ENCODE data around the gene CHML.

Gene CHML

DNA sequence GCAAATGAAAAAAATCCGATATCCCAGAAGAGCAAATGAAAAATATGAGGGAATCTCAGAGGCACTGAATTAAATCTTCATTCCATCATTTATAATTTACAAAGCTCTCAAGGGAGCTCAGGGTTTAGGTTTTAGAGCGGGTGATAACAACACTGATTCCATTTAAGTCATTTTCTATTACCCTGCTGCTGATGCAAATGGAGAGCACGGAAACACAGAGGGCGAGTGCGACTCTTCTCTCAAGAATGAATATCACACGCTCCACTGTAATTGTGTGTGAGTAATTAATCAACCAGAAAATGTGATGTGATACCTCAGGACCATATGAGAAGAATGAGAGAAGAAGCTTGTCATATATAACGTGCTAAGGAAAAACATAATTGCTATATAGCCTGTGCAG is 22.7 kb downstream of the CHML start:
- DNase-seq (ENCODE audit: low read depth, low spot score), result no peak

DNA sequence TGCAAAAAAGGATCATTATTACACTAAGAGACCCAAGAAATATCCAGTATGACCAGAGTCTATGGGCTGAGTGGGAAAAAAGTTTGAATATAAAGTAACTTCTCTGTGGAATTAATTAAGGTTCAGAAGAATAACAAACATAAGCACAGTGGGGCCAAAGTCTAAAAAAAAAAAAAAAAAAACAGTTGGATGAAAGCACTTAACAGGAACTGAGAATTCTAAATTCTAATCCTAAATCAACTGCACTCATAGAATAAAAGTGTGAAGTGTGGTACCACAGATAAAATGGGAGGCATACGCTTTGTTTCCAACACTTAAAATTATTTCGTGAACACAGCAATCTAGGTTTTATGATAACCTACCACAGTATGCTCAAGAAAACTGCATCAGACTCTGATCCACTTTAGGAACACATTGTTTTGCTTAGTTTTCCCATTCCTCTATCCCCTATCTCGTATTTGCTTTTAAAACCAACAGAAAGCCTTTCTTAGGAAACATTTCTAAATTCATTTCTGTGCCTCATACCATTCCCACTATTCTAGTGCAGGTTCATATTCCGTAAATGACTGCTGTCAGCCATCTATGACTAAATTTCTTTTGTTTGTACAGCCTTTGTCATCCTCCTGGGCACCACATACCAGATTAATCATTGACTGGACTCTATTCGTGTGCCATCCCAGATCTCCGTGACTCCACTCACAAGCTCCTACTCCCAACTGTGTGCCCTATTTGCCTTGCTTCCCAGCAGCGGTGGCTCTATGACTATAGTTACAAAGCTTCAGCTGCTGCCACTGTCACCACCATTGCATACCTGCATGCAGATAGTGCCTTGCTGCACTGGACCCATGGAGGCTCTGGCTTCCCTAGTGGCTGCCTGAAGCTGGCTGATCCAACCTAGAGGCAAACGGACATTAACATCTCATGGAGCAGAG is 24.9 kb downstream of the CHML start:
- no peak for DNase-seq (ENCODE audit: low read depth, low spot score)

DNA sequence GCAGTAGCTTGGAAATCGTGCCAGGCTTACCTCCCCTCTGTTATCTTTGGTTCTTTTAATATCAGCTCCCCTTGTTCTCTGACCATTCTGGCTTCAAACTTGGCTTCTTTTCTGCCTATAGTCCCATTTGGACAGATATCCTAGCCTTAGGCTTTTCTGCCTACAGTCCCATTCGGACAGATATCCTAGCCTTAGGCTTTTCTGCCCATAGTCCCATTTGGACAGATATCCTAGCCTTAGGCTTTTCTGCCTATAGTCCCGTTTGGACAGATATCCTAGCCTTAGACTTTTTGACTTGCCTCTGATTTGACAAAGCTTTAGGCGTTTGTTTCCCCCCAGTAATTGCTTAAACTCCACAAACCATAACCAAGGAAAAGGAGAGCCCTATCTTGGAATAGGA is 25.6 kb downstream of the CHML start:
- no peak for DNase-seq (ENCODE audit: low read depth, low spot score)

DNA sequence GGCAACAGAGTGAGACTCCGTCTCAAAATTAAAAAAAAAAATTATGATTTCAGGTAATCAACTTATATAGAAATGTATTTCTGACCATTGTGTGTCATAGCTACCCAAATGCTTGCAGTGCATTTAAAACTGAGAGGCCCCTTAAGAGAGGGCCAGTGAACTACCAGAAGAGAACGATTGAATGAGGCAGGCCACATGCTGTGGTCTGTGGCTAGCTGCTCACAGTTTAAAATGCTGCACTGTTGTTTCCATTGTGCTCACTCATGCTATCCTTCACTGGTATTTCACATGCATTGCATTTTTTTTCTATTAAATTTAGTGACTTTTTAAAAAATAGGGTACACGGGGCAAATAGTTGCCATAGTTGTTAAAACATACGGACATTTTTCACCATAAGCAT is 26.0 kb downstream of the CHML start:
- peak; percentile 44 for DNase-seq (ENCODE audit: low read depth, low spot score)

DNA sequence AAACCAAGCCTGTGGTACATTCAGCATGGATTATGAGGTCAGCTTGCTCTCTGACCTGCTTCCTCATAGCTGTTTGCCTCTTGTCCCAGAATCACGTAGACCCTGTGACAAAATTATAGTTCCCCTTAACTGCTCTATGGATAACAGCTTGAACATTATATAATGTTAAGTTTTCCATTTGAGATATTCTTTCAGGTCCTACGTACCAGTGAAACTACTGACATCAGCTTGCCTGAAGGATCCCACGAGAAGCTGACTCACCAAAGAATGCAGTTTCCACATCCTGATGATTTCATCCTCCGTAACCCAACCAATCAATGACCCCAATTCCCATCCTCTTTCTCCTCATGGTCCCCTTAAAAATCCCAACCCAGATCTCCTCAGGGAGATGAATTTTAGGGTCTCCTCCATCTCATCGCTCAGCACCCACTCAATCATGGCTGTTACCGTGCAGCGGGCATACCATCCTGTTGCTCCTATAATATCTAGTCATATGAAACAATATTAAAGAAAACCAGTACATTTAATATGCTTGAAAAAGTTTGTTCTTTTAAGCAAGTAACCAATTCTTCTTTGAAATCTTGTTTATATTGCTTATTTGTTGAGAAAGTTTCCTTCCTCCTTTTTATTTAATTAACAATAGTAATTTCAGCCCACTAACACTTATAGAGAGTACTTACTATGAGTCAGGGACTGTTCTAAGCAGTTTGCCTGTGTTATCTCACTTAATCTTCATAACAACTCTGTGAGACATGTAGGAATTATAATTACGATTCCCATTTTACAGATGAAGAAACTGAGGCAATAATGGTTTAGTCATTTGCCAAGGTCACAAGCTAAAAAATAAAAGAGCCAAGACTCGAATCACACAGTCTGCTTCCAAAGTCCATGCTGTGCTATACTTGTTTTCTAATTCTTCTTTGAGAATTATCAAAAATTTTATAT is 27.4 kb downstream of the CHML start:
- peak; percentile 80 for DNase-seq (ENCODE audit: low read depth, low spot score)

DNA sequence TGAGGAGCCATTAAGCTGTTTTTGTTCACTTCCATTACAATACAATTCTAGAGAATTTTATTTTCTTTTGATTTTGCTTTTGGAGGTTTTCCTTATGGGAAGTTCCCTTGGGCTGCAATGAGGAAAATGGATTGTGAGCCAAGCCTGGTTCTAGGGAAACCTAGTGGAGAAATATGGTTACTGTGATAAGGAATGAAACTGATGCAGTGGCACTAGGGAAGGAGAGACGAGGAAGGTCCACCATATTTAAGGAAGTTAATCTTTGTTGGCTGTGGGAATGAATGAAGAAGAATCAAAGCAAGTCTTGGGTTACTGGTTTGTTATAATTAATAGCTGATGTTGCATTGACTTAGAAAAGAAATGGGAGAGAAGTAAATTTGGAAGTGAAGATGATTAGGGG is 28.4 kb downstream of the CHML start:
- no peak for DNase-seq (ENCODE audit: low read depth, low spot score)

DNA sequence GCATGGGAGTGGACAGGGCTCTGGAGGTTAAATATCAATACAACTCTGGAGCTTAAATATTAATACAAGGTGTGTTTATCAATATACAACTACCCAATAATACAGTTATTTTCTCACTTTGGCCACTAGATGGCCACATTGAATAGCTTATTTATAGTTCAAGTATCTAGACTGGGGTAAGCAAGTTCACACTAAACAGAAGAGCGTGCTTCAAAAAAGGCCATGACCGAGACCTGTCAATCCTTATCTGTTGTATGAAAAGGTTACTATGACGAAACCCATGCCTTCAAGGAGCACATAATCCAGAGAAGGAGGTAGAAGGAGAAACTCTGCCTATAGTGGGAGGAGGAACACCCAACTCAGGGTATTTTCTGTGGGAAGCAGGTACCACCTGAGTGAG is 29.1 kb downstream of the CHML start:
- peak; percentile 69 for DNase-seq (ENCODE audit: low read depth, low spot score)

DNA sequence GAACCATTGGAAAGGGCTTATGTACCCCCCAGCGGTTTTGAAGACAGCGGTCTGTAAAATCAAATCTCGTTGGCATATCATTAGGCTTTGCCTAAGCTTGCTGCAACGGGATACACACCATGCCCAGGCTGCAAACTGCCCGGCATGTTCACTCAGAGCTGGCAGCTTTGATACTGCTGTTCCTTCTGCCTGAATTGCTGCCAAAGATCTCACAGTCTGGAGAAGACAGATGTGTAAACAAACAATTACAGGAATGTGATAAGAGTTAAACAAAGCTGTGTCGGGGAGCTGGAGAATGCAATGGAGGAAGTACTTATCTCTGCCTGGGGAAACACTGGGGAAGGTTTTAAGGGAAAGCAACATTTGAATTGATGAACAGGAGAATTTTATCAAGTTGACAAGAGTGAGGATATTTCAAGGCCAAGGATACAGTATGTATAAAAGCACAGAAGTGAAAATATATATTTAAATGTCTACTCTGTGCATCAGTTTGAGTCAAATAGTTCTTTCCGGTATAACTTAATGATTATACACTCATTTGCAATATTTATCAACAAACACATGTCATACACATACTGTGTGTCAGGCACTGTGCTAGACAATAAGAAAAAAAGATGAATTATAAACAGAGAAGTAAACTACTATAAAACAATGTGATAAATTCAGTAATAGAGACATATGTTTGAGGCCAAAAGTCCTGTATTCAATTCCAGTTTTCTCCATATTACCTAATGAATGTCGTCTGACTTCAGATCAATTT is 29.9 kb downstream of the CHML start:
- peak; percentile 49 for DNase-seq (ENCODE audit: low read depth, low spot score)

DNA sequence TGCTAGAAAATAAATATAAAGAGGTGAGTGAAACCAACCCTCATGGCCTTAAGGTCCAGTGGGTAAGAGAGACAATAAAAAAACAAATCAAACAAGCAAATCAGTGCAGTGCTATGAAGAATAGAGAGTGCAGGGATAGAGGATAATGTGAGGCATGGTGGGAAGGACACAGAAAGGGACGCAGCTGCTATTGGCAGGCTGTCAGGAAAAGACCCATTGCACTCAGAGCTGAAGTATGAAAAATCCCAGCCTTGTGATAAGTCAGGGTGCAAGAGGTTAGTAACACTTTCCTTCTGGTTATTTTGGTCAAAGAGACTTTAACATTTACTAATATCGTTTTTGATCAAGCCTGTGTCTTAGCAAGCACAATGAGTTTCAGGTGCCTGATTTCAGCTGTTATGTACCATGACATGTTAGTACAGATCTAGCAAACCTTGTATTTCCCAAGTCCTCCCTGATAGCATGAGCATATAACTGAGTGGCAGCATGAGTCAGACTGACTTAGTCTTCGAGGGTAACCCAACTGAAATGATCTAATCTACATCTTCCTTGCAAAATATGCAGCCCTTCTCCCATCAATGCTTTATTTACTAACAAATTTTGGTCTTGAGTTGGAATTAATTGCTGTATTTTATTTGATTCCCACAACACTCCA is 31.7 kb downstream of the CHML start:
- peak; percentile 30 for DNase-seq (ENCODE audit: low read depth, low spot score)

DNA sequence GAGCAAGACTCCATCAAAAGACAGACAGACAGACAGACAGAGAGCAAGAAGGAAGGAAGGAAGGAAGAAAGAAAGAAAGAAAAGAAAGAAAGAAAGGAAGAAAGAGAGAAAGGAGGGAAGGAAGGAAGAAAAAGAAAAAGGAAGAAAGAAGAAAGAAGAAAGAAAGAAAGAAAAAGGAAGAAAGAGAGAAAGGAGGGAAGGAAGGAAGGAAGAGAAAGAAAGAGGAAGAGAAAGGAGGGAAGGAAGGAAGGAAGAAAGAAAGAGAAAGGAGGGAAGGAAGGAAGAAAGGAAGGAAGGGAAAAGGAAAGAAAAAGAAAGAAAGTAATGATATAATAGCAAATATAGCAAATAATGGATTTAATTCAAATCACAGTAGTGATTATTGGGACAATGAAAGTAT is 32.7 kb downstream of the CHML start:
- no peak for DNase-seq (ENCODE audit: low read depth, low spot score)

DNA sequence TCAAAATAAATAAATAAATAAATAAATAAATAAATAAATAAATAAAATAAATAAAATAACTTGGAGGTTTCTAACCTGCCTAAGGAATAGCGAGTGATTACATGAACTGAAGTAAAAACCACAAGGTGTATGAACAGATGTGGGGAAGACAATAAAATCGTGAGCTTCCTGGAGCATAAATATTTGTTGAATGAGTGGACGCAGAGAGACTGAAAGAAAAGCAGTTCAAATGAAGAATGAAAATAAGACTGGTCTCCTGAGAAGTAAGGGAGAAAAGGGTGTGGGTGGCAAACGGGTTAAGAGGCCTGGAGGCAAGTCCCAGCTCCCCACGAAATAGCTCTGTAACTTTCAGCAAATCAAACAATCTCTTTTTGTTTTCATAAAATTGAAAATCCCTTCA is 33.6 kb downstream of the CHML start:
- no peak for DNase-seq (ENCODE audit: low read depth, low spot score)

DNA sequence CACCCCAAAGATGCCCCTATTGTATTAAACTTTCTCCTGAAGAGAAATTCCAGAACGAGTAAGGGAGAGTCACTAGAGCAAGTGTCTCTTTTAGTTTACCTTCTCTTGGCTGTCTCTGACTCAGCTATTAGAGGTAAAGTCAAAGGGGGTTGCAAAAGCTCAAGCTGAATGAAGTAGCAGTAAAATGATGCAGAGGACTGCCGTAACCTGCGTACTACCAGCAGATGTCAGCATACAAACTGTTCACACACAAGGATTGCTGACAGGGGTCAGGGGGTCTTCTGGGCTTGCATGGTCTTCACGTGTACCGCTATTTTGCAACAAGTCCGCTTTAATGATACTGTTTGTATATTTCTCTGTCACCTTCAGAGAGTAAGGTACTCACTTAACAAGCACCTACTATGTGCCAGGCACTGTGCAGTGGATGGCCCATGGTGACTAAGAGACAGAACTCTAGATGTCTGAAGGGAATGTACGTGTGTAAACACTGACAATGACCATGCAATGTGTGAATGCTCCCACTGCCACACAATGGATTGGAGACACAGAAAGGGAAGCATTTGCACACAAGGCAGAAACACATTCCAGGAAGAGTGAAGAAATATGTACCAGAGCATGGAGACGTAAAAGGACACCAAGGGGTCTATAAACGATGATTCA is 34.9 kb downstream of the CHML start:
- no peak for DNase-seq (ENCODE audit: low read depth, low spot score)

DNA sequence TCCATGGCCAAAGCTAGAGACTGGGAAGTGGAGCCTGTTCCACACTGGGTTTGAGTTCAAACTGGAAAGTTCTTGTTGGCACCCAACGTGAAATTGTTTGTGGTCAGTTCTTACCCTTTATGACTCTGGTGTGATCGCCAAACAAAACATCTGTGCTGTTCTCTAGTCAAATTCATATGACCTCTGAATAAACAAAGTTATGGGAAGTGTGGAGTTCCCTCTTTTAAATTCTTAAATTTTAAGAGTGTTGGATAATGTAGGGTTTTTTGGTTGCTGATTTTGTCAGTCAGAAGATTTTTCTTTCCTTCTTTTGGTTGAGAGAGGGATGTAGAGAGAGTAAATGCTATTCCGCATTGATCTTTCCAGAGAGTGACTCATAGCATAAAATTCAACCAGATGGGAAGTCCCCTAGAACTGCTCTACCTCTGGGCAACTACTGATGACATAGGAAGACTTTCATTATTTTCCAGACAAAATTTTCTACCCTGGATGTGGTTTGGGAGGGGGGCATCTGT is 36.4 kb downstream of the CHML start:
- peak; percentile 70 for DNase-seq (ENCODE audit: low read depth, low spot score)

DNA sequence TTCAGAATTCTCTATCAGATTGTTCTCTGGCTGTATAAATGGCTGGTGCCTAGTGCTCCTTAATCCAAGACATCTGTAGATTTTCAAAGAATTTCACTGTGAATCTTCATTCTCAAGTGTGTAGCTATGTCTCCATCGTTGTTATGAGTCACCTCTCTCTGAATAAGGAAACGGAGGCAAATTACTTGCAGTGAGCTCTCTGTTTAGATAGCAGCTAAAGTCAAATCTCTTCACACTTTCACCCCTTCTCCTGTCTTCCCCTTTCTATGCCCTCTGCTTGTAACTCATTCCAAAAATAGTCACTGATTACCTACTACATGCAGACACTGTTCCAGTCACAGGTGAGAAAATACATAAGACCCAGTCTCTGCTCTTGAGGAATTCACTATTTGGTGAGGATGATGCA is 39.7 kb downstream of the CHML start:
- DNase-seq (ENCODE audit: low read depth, low spot score), result no peak

DNA sequence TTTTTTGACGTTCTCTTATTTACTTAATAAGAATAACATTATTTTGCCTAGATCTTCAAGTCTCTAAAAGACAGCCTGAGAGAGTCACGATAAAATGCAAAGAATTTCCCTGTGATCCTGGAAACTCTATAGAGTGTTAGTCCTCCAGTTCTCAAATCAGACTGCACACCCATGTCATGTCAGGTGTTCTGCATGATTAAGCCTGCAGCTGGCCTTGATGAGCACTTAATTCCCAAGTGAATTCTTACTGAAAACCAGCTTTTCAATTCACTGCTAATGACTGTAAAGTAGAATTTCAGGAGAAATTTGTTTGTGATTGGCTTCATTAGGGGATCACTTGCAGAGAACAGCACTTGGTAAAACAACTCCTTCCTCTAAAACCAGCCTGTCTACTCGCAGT is 41.9 kb downstream of the CHML start:
- no peak for DNase-seq (ENCODE audit: low read depth, low spot score)

DNA sequence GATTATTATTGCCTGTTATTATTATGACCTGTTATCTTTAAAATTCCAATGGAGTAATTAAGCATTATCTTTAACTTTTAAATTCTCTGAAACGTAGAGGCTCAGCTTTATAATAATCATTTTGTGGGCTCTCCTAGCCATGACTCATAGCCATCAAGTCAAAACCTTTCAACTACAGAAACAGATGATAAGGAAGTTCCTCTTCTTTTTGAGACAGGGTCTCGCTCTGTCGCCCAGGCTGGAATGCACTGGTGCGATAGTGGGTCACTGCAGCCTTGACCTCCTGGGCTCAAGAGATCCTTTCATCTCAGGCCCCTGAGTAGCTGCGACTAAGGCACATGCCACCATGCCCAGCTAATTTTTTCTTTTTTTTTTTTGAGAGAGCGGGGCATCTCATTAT is 43.5 kb downstream of the CHML start:
- no peak for DNase-seq (ENCODE audit: low read depth, low spot score)

DNA sequence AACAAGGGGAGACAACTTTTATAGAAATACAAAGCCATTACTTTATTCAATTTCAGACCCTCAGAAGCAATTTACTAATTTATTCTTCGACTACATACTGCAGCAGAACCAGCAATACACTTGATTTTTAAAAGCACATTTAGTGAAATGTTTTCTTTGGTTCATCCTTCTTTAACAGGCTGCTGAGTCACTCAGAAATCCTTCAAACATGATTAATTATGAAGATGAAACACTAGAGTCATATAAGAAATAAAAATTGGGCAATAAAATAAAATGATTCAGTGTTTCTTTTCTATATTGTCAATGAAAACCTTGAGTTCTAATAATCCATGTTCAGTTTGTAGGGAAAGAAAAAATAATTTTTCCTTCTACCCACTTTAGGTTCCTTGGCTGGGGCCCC is 47.0 kb downstream of the CHML start:
- DNase-seq (ENCODE audit: low read depth, low spot score), result no peak

DNA sequence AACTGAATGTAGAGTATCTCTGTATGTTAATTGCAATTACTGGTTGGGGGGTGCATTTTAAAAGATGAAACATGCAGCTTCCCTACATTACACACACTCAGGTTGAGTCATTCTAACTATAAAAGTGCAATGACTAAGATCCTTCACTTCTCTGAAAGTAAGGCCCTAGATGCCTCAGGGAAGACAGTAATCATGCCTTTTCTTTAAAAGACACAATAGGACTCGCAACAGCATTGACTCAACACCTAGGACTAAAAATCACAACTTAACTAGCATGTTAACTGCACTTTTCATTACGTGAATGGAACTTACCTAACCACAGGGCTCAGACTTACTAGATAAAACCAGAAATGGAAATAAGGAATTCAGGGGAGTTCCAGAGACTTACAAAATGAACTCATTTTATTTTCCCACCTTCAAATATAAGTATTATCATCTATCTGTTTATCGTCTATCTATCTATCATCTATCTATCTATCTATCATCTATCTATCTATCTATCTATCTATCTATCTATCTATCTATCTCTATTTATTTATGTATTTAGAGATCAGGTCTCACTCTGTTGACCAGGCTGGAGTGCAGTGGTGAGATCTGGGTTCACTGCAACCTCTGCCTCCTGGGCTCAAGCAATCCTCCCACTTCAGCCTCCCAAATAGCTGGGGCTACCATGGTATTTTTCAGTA is 47.8 kb downstream of the CHML start:
- peak; percentile 28 for DNase-seq (ENCODE audit: low read depth, low spot score)

DNA sequence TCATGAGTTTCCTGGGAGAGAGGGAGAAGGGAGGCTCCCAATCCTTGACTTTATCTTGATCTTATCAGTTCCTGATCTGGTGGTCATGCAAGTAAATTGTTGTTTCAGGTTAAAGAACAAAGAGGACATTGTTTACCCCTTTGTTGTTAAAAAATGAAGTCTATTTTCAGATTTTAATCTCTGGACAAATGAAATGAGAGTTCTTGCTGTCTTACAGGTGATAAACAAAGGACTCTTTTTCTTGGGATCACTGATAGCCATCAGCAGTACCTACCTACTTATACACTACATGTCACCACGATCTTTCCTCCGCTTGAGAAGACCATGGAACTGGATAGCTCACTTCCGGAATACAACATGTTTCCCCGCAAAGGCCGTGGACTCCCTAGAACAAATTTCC is 48.4 kb downstream of the CHML start:
- DNase-seq (ENCODE audit: low read depth, low spot score), result no peak

DNA sequence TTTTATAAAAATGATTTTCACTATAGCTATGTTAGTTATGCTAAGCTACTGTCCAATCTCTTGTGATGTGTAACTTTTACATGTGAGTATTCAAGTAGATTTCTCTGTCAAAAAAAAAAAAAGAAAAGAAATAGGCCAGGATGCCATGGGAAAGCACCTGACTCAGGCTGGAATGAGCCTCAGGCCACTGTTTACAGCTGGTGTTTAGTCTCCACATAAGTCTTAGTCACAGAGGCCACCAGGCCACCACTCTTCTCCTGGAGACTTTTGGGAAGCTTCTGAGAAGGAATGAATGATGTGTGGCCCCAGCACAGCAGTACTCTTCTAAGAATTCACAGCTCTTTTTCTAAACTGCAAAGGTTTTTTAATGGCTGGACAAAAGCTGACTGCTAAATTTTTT is 48.9 kb downstream of the CHML start:
- DNase-seq (ENCODE audit: low read depth, low spot score), result peak; percentile 40

Data from astrocyte of the hippocampus (primary cell).